Motor neuron (in vitro differentiated cells): Measurements from ENCODE around the gene CPLANE1. TPM values are rescaled to one million over a fixed set of nuclear protein-coding genes. Genes with fewer than 3 reads are reported as not detected.
"Not testable (repeated sequence)": the region's sequence is repeated elsewhere in the genome, so short reads cannot be mapped to it uniquely, and the experiment has no call there.

Source experiments
- ATAC-seq, 8 experiments: fragments of 200-7000 bp; cut with Tn5 transposase; replicated peaks in 6 of 8; 2 replicates each; pipeline ENCODE4 v1.8.0; 2021; ENCODE audit warnings: mild to moderate bottlenecking in 8 of 8, moderate library complexity in 8 of 8
- H3K27ac ChIP-seq, 2 donors: fragments of 250-450 bp; sonication (Bioruptor Pico); 2 replicates each; pipeline ENCODE4 v1.9.0; 2021; ENCODE audit warnings: antibody characterized with exemption in 2 of 2, mild to moderate bottlenecking in 2 of 2, moderate library complexity in 1 of 2
- H3K4me1 ChIP-seq, 2 donors: fragments of 250-450 bp; sonication (Bioruptor Pico); replicated peaks in 1 of 2; 2 replicates each; pipeline ENCODE4 v1.6.1; 2021; ENCODE audit warnings: antibody characterized with exemption in 2 of 2, mild to moderate bottlenecking in 2 of 2, moderate library complexity in 1 of 2
- H3K4me3 ChIP-seq, 5 donors: fragments of 250-450 bp; sonication (Bioruptor Pico); 2 replicates each; pipeline ENCODE4 v1.9.0; 2021; ENCODE audit warnings: antibody characterized with exemption in 5 of 5, mild to moderate bottlenecking in 5 of 5, moderate library complexity in 4 of 5
- WGBS, 10 experiments: fragments of 450-650 bp; shearing (Covaris generic); methylation state at CpG; one replicate each; pipeline ENCODE4 v1.0.0; 2022; 5-methylcytosine and 5-hydroxymethylcytosine counted together
- in situ Hi-C, 9 experiments: fragments of 400-800 bp; cut with MboI; loops; one replicate each; pipeline ENCODE4 v1.15.0; 2021; ENCODE audit warnings: low sequenced_read_pairs in 9 of 9, low pct_unique_long_range_greater_than_20kb in 2 of 9; ENCODE audit not compliant: unreplicated experiment in 9 of 9
- total RNA-seq, 8 experiments: library from RNA; unstranded; fragments of 300-600 nt; gene quantifications; 2 replicates each; pipeline versions ENCODE4 v1.2.3 to v1.2.4, GENCODE V29; 2022

CPLANE1 gene
- total RNA-seq, 8 experiments from 2014 or later = 11.1 to 38.5 (median 22.0) TPM

DNA sequence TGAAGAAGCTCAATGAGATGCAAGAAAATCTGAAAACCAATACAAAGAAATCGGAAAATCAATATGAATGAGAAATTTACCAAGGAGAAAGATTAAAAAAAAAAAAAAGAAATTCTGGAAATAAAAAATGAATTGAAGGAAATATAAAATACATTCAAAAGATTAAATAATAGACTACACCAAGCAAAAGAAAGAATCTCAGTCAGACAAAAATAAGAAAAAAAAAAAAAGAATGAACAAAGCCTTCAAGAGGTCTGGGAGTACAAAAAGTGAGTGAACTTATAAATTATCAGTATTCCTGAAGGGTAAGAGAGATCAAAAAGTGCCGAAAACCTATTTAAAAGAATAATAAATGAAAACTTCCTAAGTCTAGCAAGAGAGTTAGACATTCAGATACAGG is 14.9 kb downstream of the CPLANE1 start:
- 79 to 98% (median 95%) methylated on average over 2 of the region's 2 CpGs; no CpG with 5 or more reads in 2 of the 10 experiments for WGBS, 10 experiments

DNA sequence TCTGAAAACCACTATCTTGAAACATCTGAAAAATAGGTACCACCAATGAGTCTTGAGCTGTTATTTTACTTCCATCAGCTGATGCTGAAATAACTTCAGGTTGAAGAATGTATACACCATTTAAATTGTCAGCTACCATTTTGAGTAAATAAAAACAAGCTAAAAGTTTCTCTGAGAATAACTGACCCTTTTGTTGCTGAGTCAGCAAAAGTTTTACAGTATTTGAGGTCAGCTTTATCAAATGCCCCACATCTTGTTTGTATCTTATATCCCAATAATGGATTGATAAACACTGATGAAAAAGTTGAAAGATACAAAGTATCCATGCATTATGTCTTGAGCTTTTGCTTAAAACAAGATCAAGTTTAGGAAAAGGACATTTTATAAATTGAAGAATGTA is 22.8 kb downstream of the CPLANE1 start:
- Histone ChIP-seq H3K4me1 (no peaks in the 10 kb centered on the region), H3K27ac (no peak overlapping the region), H3K4me3 (no peak overlapping the region)
- ATAC-seq = no peak
- in situ Hi-C loops = no loop called here

More for the DNA sequence above, 14.9 kb downstream of the CPLANE1 start:
- in situ Hi-C loops = no loop called here
- no peak overlapping the region for H3K4me3 ChIP-seq
- no peak for ATAC-seq
- H3K27ac ChIP-seq = no peak overlapping the region
- no peaks in the 10 kb centered on the region for H3K4me1 ChIP-seq

DNA sequence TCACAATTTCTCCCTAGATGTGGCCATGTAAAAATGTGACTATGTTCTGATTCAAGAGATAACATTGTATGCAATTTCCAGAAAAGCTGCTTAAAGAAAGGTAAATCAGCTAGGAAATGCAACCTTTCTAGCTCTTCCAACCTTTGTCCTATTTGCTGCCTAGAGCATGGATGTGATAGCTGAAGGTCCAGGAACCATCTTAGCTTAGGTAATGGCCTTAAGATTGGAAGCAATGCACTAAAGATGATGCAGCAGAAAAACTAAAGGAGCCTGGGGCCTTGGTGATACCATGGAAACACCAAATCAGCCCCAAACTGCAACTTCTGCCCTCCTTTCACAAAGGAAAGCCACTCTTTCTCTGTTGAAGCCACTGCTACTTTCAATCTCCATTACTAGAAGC is 27.0 kb downstream of the CPLANE1 start:
- Histone ChIP-seq H3K4me1 (no peaks in the 10 kb centered on the region), H3K4me3 (no peak overlapping the region), H3K27ac (no peak overlapping the region)
- in situ Hi-C loops = loop anchor here in 2 of 9 experiments (25.0 kb wide), 2 partner anchors 90 to 185 kb away; no protein-coding TSS in a partner anchor
- no peak for ATAC-seq

DNA sequence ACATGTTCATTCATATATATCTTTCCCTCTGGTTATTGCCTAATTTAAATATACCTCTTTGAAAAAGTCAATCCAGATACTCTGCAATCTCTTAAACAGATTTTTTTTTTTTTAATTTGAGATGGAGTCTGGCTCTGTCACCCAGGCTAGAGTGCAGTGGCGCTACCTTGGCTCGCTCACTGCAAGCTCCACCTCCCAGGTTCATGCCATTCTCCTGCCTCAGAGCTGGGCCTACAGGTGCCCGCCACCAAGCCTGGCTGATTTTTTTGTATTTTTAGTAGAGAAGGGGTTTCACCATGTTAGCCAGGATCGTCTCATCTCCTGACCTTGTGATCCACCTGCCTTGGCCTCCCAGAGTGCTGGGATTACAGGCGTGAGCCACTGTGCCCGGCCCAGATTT is 28.8 kb downstream of the CPLANE1 start:
- WGBS, 10 experiments = 83 to 100% (median 95%) methylated on average over 1 to 6 of the region's 6 CpGs; no CpG with 5 or more reads in 2 of the 10 experiments
- ATAC-seq, H3K4me3 ChIP-seq, H3K27ac ChIP-seq, H3K4me1 ChIP-seq: not testable (repeated sequence)
- in situ Hi-C loops = loop anchor here in 2 of 9 experiments (25.0 kb wide), 2 partner anchors 92 to 183 kb away; no protein-coding TSS in a partner anchor

DNA sequence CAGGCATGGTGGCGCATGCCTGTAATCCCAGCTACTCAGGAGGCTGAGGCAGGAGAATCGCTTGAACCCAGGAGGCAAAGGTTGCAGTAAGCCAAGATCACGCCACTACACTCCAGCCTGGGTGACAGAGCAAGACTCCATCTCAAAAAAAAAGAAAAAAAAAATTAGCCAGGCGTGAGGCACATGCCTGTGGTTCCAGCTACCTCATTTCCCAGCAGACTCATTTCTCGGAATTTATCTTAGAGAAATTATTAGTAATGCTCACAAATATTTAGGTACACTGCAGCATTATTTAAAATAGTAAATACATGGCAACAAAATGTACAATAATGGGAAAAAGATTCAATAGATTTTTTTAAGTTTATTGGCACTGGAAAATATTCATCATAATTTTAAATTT is 29.8 kb downstream of the CPLANE1 start:
- not testable (repeated sequence) for ATAC-seq, H3K4me3 ChIP-seq, H3K4me1 ChIP-seq, H3K27ac ChIP-seq
- in situ Hi-C loops = loop anchor here in 2 of 9 experiments (25.0 kb wide), 2 partner anchors 93 to 182 kb away; no protein-coding TSS in a partner anchor
- 60 to 100% (median 92%) methylated on average over 1 to 4 of the region's 5 CpGs; no CpG with 5 or more reads in 3 of the 10 experiments for WGBS, 10 experiments

DNA sequence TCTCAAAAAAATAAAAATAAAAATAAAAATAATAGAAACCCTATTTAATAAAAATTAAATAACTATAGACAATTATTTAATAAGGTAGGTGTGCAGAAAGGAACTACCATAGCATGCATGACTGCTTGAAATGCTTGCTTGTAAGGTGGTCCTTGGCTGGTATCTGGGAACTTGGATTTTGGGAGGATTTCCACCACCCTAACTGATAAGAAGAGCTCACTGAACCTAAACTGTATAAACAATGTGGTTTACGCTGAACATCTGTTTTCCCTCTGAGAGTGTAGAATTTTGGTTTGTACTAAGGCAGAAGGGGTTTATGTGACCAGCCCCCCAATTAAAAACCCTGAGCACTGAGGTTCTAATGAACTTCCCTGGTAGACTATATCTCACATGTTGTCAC is 31.2 kb downstream of the CPLANE1 start:
- Histone ChIP-seq H3K4me1 (no peaks in the 10 kb centered on the region), H3K27ac (no peak overlapping the region), H3K4me3 (no peak overlapping the region)
- ATAC-seq = no peak
- WGBS, 10 experiments = 88 to 100% (median 100%) methylated on average over 1 of the region's 1 CpG; no CpG with 5 or more reads in 3 of the 10 experiments
- in situ Hi-C loops = loop anchor here in 2 of 9 experiments (25.0 kb wide), 2 partner anchors 94 to 181 kb away; no protein-coding TSS in a partner anchor

DNA sequence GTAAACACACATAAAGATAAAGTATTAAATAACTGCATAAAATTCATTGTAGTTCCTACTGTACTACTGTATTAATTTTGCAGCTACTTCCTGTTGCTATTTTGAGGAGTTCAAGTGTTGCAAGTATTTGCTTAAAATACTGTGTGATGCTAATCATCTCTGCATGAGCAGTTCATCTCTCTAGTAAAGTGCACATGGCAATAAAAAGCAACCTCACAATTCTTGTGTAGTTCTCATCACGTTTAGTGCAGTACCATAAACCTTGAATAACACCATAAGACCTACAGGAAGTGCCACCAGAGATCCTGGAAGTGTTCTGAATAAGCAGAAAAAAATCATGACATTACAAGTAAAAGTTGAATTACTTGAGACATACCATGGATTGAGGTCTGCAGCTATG is 34.6 kb downstream of the CPLANE1 start:
- no peak overlapping the region for H3K4me3 ChIP-seq
- no peak overlapping the region for H3K27ac ChIP-seq
- ATAC-seq = peak in 1 of 8 experiments; percentile 51
- WGBS, 10 experiments = 0 to 100% (median 62%) methylated on average over 1 of the region's 1 CpG
- no peaks in the 10 kb centered on the region for H3K4me1 ChIP-seq
- in situ Hi-C loops = loop anchor here in 2 of 9 experiments (25.0 kb wide), 2 partner anchors 98 to 177 kb away; no protein-coding TSS in a partner anchor

DNA sequence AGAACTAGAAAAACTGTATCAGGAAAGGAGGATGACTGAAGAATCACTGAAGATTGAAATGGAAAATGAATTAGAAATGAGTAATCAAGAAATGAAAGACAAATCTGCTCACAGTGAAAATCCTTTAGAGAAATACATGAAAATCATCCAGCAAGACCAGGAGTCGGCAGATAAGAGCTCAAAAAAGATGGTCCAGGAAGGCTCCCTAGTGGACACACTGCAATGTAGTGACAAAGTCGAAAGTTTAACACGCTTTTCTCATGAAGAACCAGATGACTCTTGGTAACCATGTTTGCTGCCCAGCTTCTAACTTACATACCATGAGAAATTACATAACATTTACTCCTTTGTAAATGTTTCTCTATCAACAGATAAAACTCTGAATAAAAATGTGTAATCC is 37.1 kb downstream of the CPLANE1 start:
- in situ Hi-C loops = loop anchor here in 2 of 9 experiments (25.0 kb wide), 2 partner anchors 100 to 175 kb away; no protein-coding TSS in a partner anchor
- Histone ChIP-seq H3K4me3 (no peak overlapping the region), H3K4me1 (no peaks in the 10 kb centered on the region), H3K27ac (no peak overlapping the region)
- 74 to 100% (median 97%) methylated on average over 1 to 3 of the region's 3 CpGs; no CpG with 5 or more reads in 1 of the 10 experiments for WGBS, 10 experiments
- no peak for ATAC-seq

DNA sequence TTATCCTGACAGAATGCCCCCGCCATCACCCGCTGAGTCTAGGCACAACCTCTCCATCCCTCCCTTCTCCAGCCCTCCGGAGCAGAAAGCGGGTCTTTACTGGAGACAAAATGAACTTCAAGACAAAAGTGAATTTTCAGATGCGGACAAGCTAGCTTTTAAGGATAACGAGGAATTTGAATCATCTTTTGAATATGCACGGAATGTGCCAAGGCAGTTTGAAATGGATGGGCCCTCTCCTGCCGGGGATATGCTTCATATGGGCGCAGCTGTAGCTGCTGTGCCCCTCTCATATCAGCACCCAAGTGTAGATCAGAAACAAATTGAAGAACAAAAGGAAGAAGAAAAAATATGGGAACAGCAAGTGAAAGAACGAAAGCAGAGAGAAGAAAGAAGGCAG is 37.5 kb downstream of the CPLANE1 start:
- WGBS, 10 experiments = 81 to 100% (median 97%) methylated on average over 2 to 10 of the region's 10 CpGs; no CpG with 5 or more reads in 1 of the 10 experiments
- H3K27ac ChIP-seq = no peak overlapping the region
- in situ Hi-C loops = loop anchor here in 2 of 9 experiments (25.0 kb wide), 2 partner anchors 101 to 174 kb away; no protein-coding TSS in a partner anchor
- H3K4me3 ChIP-seq = no peak overlapping the region
- no peaks in the 10 kb centered on the region for H3K4me1 ChIP-seq
- no peak for ATAC-seq

DNA sequence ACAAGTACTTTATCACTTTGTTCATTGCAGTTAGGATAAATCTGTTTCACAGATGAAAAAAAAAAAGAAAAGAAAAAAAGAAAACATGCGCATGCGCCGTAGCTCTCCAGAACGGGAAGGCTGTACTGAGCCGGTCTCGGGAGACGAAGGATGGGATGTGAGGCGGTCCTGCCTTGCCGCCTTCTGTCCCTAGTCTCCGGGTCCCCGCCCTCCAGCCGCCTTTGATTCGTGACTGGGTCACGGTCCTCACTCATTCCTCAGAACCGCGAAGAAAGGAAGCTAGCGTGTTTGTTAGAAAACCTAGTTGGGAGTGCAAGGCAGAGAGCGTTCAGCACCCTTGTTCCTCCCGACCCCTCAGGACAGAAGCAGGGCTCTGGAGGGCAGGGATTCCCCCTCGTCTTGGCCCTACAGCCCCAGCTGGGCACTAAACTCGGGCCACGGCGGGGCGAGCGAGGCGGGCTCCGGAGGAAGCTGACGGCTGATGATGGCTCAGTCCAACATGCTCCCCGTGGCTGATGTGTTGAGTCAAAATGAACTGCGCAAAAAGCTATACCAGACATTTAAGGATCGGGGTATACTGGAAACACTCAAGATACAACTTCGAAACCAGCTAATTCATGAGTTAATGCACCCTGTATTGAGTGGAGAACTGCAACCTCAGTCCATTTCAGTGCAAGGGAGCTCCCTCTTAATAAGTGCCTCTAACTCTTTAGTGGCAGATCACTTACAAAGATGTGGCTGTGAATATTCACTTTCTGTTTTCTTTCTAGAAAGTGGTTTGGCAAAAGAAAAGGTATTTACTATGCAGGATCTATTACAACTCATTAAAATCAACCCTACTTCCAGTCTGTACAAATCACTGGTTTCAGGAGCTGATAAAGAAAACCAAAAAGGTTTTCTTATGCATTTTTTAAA is 40.0 kb downstream of the CPLANE1 start:
- Histone ChIP-seq H3K27ac (no peak overlapping the region), H3K4me3 (no peak overlapping the region), H3K4me1 (no peaks in the 10 kb centered on the region)
- WGBS, 10 experiments = 46 to 100% (median 87%) methylated on average over 3 to 24 of the region's 32 CpGs
- ATAC-seq = peak in 3 of 8 experiments; percentile 92 to 96 (median 94)
- in situ Hi-C loops = loop anchor here in 2 of 9 experiments (25.0 kb wide), 2 partner anchors 103 to 172 kb away; no protein-coding TSS in a partner anchor

DNA sequence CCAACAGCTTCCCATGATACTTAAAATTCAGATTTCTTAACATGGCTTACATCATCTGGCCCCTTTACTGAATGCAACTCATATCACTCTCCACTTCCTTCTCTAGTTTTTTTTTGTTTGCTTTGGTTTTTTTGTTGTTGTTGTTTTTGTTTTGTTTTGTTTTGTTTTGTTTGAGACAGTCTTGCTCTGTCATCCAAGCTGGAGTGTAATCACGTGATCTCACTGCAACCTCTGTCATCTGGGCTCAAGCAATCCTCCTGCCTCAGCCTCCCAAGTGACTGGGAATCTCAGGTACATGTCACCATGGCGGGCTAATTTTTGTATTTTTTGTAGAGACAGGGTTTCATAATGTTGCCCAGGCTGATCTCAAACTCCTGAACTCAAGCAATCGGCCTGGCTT is 41.4 kb downstream of the CPLANE1 start:
- no peak for ATAC-seq
- no peak overlapping the region for H3K4me3 ChIP-seq
- no peak overlapping the region for H3K27ac ChIP-seq
- WGBS, 10 experiments = 43 to 100% (median 94%) methylated on average over 1 to 3 of the region's 3 CpGs; no CpG with 5 or more reads in 1 of the 10 experiments
- in situ Hi-C loops = loop anchor here in 2 of 9 experiments (25.0 kb wide), 2 partner anchors 104 to 171 kb away; no protein-coding TSS in a partner anchor
- H3K4me1 ChIP-seq = no peaks in the 10 kb centered on the region

DNA sequence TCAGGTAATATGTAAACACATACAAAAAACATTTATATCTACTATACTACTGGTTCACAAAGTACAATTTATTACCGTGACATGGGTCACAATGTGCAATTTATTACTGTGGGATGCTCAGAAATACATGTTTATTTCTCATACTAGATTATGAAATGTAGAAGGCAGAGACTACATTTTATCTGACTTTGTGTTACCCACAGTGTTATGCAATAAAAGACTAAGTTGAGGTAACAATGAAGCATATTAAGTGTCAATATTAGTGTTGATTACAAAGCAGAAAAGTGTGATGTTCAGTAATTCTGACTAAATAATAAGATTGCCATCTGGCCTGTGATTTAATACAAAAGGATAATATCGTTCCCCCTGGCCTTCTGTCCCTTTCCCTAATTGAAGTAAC is 42.4 kb downstream of the CPLANE1 start:
- Histone ChIP-seq H3K27ac (no peak overlapping the region), H3K4me3 (no peak overlapping the region), H3K4me1 (no peaks in the 10 kb centered on the region)
- ATAC-seq = no peak
- 68 to 100% (median 93%) methylated on average over 1 to 2 of the region's 2 CpGs for WGBS, 10 experiments
- in situ Hi-C loops = loop anchor here in 2 of 9 experiments (25.0 kb wide), 2 partner anchors 106 to 169 kb away; no protein-coding TSS in a partner anchor

DNA sequence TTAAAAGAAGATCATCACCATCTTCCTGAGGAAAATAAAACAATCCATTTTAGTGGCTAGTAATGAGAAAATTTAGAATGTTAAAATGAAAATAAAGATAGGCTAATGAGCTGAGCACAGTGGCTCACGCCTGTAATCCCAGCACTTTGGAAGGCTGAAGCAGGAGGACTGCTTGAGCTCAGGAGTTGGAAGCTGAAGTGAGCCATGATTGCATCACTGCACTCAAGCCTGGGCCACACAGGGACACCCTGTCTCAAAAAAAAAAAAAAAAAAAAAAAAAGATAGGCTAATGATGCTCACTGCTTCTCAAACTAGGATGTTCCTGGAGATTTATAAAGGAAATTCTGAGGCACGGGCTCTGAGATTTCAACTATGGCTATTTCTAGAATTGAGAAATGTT is 50.3 kb downstream of the CPLANE1 start:
- peak in 3 of 8 experiments; percentile 16 to 79 (median 38) for ATAC-seq
- 92 to 100% (median 100%) methylated on average over 1 to 2 of the region's 2 CpGs; no CpG with 5 or more reads in 1 of the 10 experiments for WGBS, 10 experiments
- Histone ChIP-seq H3K4me1 (no peaks in the 10 kb centered on the region), H3K4me3 (no peak overlapping the region), H3K27ac (no peak overlapping the region)
- in situ Hi-C loops = no loop called here
